Measurements from ENCODE around the gene CDH13.

The CDH13 gene

GRCh38 chr16:83100679-83101078 lies 473.9 kb downstream of the CDH13 start:
- H3K4me3 ChIP-seq (replicated peaks; ENCODE audit: insufficient read depth, low read length) = no peak overlapping the region
- no peak for DNase-seq (ENCODE audit: low read depth in 1 of 2, low spot score in 1 of 2)
- no peaks in the 10 kb centered on the region for H3K27me3 ChIP-seq (ENCODE audit: insufficient read depth, poor library complexity, severe bottlenecking)
- TF ChIP-seq CTCF (IDR thresholded peaks at IDR 0.05; ENCODE audit: insufficient read depth, low read length) (no peak), REST (IDR thresholded peaks at IDR 0.05; ENCODE audit: insufficient replicate concordance, low read depth) (no peak), SPI1 (IDR thresholded peaks at IDR 0.05; ENCODE audit: borderline replicate concordance, low read depth) (no peak), GABPA (IDR thresholded peaks at IDR 0.05; ENCODE audit: low read depth) (no peak), POLR2AphosphoS5 (IDR thresholded peaks at IDR 0.05; ENCODE audit: low read depth) (no peak)
- H3K27ac ChIP-seq (replicated peaks) = no peak overlapping the region

GRCh38 chr16:83102336-83102735 lies 475.6 kb downstream of the CDH13 start:
- H3K27me3 ChIP-seq (ENCODE audit: insufficient read depth, poor library complexity, severe bottlenecking) = no peaks in the 10 kb centered on the region
- no peak for DNase-seq (ENCODE audit: low read depth in 1 of 2, low spot score in 1 of 2)

More at GRCh38 chr16:83102336-83102735, 475.6 kb downstream of the CDH13 start:
- TF ChIP-seq REST (IDR thresholded peaks at IDR 0.05; ENCODE audit: insufficient replicate concordance, low read depth) (no peak), GABPA (IDR thresholded peaks at IDR 0.05; ENCODE audit: low read depth) (no peak), SPI1 (IDR thresholded peaks at IDR 0.05; ENCODE audit: borderline replicate concordance, low read depth) (no peak), CTCF (IDR thresholded peaks at IDR 0.05; ENCODE audit: insufficient read depth, low read length) (no peak), POLR2AphosphoS5 (IDR thresholded peaks at IDR 0.05; ENCODE audit: low read depth) (no peak)
- Histone ChIP-seq H3K27ac (replicated peaks) (no peak overlapping the region), H3K4me3 (replicated peaks; ENCODE audit: insufficient read depth, low read length) (no peak overlapping the region)
